Muscle of leg (tissue), 16 donors: ENCODE results near the gene HSF4. TPM values are rescaled to one million over a fixed set of nuclear protein-coding genes. Genes with fewer than 3 reads are reported as not detected.
A peak's percentile ranks its signal among the peaks of the same experiment; 100 is the strongest.
"Not testable (repeated sequence)": the region's sequence is repeated elsewhere in the genome, so short reads cannot be mapped to it uniquely, and the experiment has no call there.

ENCODE experiments used
- DNase-seq: peaks from one replicate; pipeline ENCODE4 v3.0.0; 2013
- H3K27ac ChIP-seq: one replicate; pipeline ENCODE4 v1.5.1; 2013; ENCODE audit warnings: mild to moderate bottlenecking, low read length, control low read depth
- H3K27me3 ChIP-seq: one replicate; pipeline ENCODE4 v1.6.1; 2013; ENCODE audit warnings: low read length; ENCODE audit not compliant: control insufficient read depth, insufficient read depth
- H3K36me3 ChIP-seq: one replicate; pipeline ENCODE4 v1.6.1; 2013; ENCODE audit warnings: low read length; ENCODE audit not compliant: control insufficient read depth, insufficient read depth
- H3K4me1 ChIP-seq: one replicate; pipeline ENCODE4 v1.6.1; 2013; ENCODE audit warnings: low read length; ENCODE audit not compliant: control insufficient read depth, insufficient read depth
- H3K4me3 ChIP-seq: one replicate; pipeline ENCODE4 v1.5.1; 2013; ENCODE audit warnings: low read length, control low read depth
- H3K9me3 ChIP-seq: replicated peaks from 2 replicates; pipeline ENCODE4 v1.6.1; 2013; ENCODE audit warnings: low read depth, low read length; ENCODE audit not compliant: control insufficient read depth
- WGBS: methylation state at CpG from one replicate; pipeline ENCODE4 v1.1.5; 2013; ENCODE audit warnings: missing lambda C conversion rate; ENCODE audit not compliant: insufficient coverage; 5-methylcytosine and 5-hydroxymethylcytosine counted together
- long read RNA-seq, 11 donors: transcript quantifications; one replicate each; lab custom pipeline, GENCODE V29; 2026
- polyA plus RNA-seq, 8 donors: library from polyadenylated mRNA; unstranded; fragments of 120-200 nt; gene quantifications; one replicate each; pipeline versions ENCODE4 v1.2.1 to v1.2.3, GENCODE V29; 2013; ENCODE audit warnings: inconsistent platforms in 1 of 8, low replicate concordance in 1 of 8; ENCODE audit not compliant: insufficient read length in 8 of 8, insufficient read depth in 1 of 8
- total RNA-seq: library from RNA; stranded (reverse); fragments of 120-200 nt; gene quantifications from one replicate; pipeline ENCODE4 v1.2.4, GENCODE V29; 2013

Gene HSF4
- 3.0 TPM for total RNA-seq
- polyA plus RNA-seq: 1 to 10 TPM; 2.1 to 4.7 (median 3.5) TPM
- long read RNA-seq, donor 1: 0 reads
- long read RNA-seq, donor 2: 0 reads
- long read RNA-seq, donor 3: 0 reads
- long read RNA-seq, donor 4: 0 reads
- long read RNA-seq, donor 5: 0 reads
- long read RNA-seq, donor 6: 0 reads
- long read RNA-seq, donor 7: 0 reads
- long read RNA-seq, donor 8: 0 reads
- long read RNA-seq, donor 9: 0 reads
- long read RNA-seq, donor 10: 0 reads
- long read RNA-seq, donor 11: 0 reads

- Histone ChIP-seq H3K36me3 (no peaks in the 10 kb centered on the region), H3K27me3 (peaks cover 98% of the 10 kb centered on the region), H3K9me3 (no peaks in the 10 kb centered on the region), H3K4me3 (peak within 1 kb of the TSS; percentile 13), H3K4me1 (peaks cover 60% of the 10 kb centered on the region), H3K27ac (no peak within 1 kb of the TSS)
- no peak for DNase-seq
- 1% methylated on average over 32 of the region's 41 CpGs for WGBS
These were observed at the start of gene HSF4 for GRCh38 chr16:67164599-67165061. Gene HSF4 (plus strand): TSS chr16:67164745. CDS start chr16:67164812, 67 bp downstream.

DNA sequence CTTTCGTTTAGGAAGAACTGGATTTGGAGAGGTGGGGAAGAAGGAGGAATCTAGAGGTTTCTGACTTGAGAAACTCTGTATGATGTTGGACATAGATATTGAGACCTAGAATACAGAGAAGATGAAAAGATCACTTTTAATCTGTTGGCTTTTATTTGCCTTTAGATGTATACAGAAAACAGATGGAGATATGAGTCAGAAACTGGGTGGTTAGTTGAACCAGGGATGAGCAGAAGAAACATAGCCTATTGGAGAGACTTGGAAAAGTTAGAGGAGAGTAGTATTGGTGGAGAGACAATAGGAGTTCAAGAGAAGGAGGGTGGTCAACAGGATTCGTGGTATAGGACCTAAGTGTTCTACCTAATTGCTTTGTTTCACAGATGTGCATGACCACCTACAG, 49.8 kb upstream of the HSF4 start:
- Histone ChIP-seq H3K4me1 (peaks cover 16% of the 10 kb centered on the region), H3K9me3 (no peaks in the 10 kb centered on the region), H3K27ac (no peak overlapping the region), H3K27me3 (no peaks in the 10 kb centered on the region), H3K36me3 (peaks cover 24% of the 10 kb centered on the region), H3K4me3 (no peak overlapping the region)
- 66% methylated on average over 2 of the region's 2 CpGs for WGBS
- no peak for DNase-seq

DNA sequence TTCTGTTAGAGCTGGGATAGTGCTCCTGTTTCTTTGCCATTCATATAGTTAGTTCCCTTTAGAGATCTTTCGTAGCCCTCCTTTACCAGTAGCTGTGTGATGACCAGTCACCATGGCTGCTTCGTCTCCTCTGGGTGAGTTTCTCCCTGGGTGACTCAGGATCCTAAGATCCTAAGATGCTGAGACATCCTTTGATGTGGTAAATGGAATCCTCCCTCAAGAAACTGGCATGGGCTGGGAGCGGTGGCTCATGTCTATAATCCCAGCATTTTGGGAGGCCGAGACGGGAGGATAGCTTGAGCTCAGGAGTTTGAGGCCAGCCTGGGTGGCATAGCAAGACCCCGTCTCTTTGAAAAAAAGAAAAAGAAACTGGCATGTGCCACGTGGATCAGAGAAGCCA, 48.9 kb upstream of the HSF4 start:
- Histone ChIP-seq H3K27ac (no peak overlapping the region), H3K4me1 (peaks cover 10% of the 10 kb centered on the region), H3K27me3 (no peaks in the 10 kb centered on the region), H3K4me3 (no peak overlapping the region), H3K36me3 (peaks cover 31% of the 10 kb centered on the region), H3K9me3 (no peaks in the 10 kb centered on the region)
- 88% methylated on average over 4 of the region's 7 CpGs for WGBS
- DNase-seq: no peak

- no peak for DNase-seq
- no peak overlapping the region for H3K27ac ChIP-seq
- no peaks in the 10 kb centered on the region for H3K27me3 ChIP-seq
- no peaks in the 10 kb centered on the region for H3K9me3 ChIP-seq
- H3K4me1 ChIP-seq: peaks cover under 1% of the 10 kb centered on the region
- WGBS: 93% methylated on average over 5 of the region's 13 CpGs
- no peak overlapping the region for H3K4me3 ChIP-seq
- H3K36me3 ChIP-seq: peaks cover 36% of the 10 kb centered on the region
These were observed 47.9 kb upstream of the HSF4 start for GRCh38 chr16:67116388-67117311.

GRCh38 chr16:67117716-67118115, 46.8 kb upstream of the HSF4 start:
- Histone ChIP-seq H3K27me3 (no peaks in the 10 kb centered on the region), H3K4me3 (no peak overlapping the region), H3K9me3 (no peaks in the 10 kb centered on the region), H3K27ac (no peak overlapping the region), H3K36me3 (peaks cover 38% of the 10 kb centered on the region), H3K4me1 (no peaks in the 10 kb centered on the region)
- no peak for DNase-seq
- 94% methylated on average over 2 of the region's 9 CpGs for WGBS

GRCh38 chr16:67120025-67120424, 44.5 kb upstream of the HSF4 start:
- Histone ChIP-seq H3K27me3 (no peaks in the 10 kb centered on the region), H3K9me3 (no peaks in the 10 kb centered on the region), H3K27ac (no peak overlapping the region), H3K4me3 (no peak overlapping the region), H3K36me3 (peaks cover 45% of the 10 kb centered on the region), H3K4me1 (no peaks in the 10 kb centered on the region)
- WGBS: 100% methylated on average over 1 of the region's 5 CpGs
- DNase-seq: no peak

- H3K4me3 ChIP-seq, H3K27me3 ChIP-seq, H3K9me3 ChIP-seq, H3K4me1 ChIP-seq, DNase-seq, H3K27ac ChIP-seq: not testable (repeated sequence)
- WGBS: 83% methylated on average over 1 of the region's 5 CpGs
- peaks cover 49% of the 10 kb centered on the region for H3K36me3 ChIP-seq
These were observed 41.7 kb upstream of the HSF4 start for GRCh38 chr16:67122799-67123198.

DNA sequence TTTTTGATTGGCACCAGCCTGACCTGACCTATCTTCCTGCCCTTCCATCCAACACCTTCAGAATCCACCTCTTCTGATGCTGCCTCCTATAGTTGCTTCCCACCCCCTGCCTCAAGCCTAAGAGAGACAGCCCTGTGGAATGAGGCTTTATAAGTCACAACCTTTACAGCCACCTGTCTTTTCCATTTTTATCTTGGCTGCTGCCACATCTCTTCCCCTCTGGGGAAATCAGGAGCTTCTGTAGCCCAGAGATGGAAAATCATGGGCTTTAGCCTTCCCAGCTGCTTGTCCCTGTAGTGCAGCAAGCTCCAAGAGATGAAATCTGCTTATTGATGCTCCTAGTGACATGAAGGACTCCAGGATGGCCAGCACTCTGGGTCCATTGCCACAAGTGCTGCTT, 36.1 kb upstream of the HSF4 start:
- Histone ChIP-seq H3K9me3 (no peaks in the 10 kb centered on the region), H3K4me1 (peaks cover 7% of the 10 kb centered on the region), H3K27me3 (no peaks in the 10 kb centered on the region), H3K36me3 (peaks cover 48% of the 10 kb centered on the region), H3K27ac (no peak overlapping the region), H3K4me3 (no peak overlapping the region)
- no peak for DNase-seq

- H3K27ac ChIP-seq: no peak overlapping the region
- H3K4me3 ChIP-seq: no peak overlapping the region
- H3K4me1 ChIP-seq: peaks cover 7% of the 10 kb centered on the region
- WGBS: 88% methylated on average over 3 of the region's 3 CpGs
- H3K9me3 ChIP-seq: no peaks in the 10 kb centered on the region
- peaks cover 50% of the 10 kb centered on the region for H3K36me3 ChIP-seq
- DNase-seq: no peak
- no peaks in the 10 kb centered on the region for H3K27me3 ChIP-seq
These were observed 35.7 kb upstream of the HSF4 start for GRCh38 chr16:67128887-67129286.

- DNase-seq: no peak
- peaks cover 7% of the 10 kb centered on the region for H3K4me1 ChIP-seq
- H3K9me3 ChIP-seq: no peaks in the 10 kb centered on the region
- H3K36me3 ChIP-seq: peaks cover 50% of the 10 kb centered on the region
- no peaks in the 10 kb centered on the region for H3K27me3 ChIP-seq
- H3K4me3 ChIP-seq: no peak overlapping the region
- 100% methylated on average over 2 of the region's 3 CpGs for WGBS
- H3K27ac ChIP-seq: no peak overlapping the region
These were observed 35.1 kb upstream of the HSF4 start for GRCh38 chr16:67129422-67129821.
